Muscle of leg (tissue), 11 donors: ENCODE measurements around the gene IGDCC3. TPM values are rescaled to one million over a fixed set of nuclear protein-coding genes. Genes with fewer than 3 reads are reported as not detected.

Source experiments
- DNase-seq: peaks from one replicate; pipeline ENCODE4 v3.0.0; 2013
- H3K27ac ChIP-seq: one replicate; pipeline ENCODE4 v1.5.1; 2013; ENCODE audit warnings: mild to moderate bottlenecking, low read length, control low read depth
- H3K27me3 ChIP-seq: one replicate; pipeline ENCODE4 v1.6.1; 2013; ENCODE audit warnings: low read length; ENCODE audit not compliant: control insufficient read depth, insufficient read depth
- H3K36me3 ChIP-seq: one replicate; pipeline ENCODE4 v1.6.1; 2013; ENCODE audit warnings: low read length; ENCODE audit not compliant: control insufficient read depth, insufficient read depth
- H3K4me1 ChIP-seq: one replicate; pipeline ENCODE4 v1.6.1; 2013; ENCODE audit warnings: low read length; ENCODE audit not compliant: control insufficient read depth, insufficient read depth
- H3K4me3 ChIP-seq: one replicate; pipeline ENCODE4 v1.5.1; 2013; ENCODE audit warnings: low read length, control low read depth
- H3K9me3 ChIP-seq: replicated peaks from 2 replicates; pipeline ENCODE4 v1.6.1; 2013; ENCODE audit warnings: low read depth, low read length; ENCODE audit not compliant: control insufficient read depth
- WGBS: methylation state at CpG from one replicate; pipeline ENCODE4 v1.1.5; 2013; ENCODE audit warnings: missing lambda C conversion rate; ENCODE audit not compliant: insufficient coverage; 5-methylcytosine and 5-hydroxymethylcytosine counted together
- polyA plus RNA-seq, 8 donors: library from polyadenylated mRNA; unstranded; fragments of 120-200 nt; gene quantifications; one replicate each; pipeline versions ENCODE4 v1.2.1 to v1.2.3, GENCODE V29; 2013; ENCODE audit warnings: inconsistent platforms in 1 of 8, low replicate concordance in 1 of 8; ENCODE audit not compliant: insufficient read length in 8 of 8, insufficient read depth in 1 of 8
- total RNA-seq: library from RNA; stranded (reverse); fragments of 120-200 nt; gene quantifications from one replicate; pipeline ENCODE4 v1.2.4, GENCODE V29; 2013

Gene IGDCC3
- total and polyA plus RNA-seq, 9 donors = 1.8 to 3.6 (median 2.5) TPM

DNA sequence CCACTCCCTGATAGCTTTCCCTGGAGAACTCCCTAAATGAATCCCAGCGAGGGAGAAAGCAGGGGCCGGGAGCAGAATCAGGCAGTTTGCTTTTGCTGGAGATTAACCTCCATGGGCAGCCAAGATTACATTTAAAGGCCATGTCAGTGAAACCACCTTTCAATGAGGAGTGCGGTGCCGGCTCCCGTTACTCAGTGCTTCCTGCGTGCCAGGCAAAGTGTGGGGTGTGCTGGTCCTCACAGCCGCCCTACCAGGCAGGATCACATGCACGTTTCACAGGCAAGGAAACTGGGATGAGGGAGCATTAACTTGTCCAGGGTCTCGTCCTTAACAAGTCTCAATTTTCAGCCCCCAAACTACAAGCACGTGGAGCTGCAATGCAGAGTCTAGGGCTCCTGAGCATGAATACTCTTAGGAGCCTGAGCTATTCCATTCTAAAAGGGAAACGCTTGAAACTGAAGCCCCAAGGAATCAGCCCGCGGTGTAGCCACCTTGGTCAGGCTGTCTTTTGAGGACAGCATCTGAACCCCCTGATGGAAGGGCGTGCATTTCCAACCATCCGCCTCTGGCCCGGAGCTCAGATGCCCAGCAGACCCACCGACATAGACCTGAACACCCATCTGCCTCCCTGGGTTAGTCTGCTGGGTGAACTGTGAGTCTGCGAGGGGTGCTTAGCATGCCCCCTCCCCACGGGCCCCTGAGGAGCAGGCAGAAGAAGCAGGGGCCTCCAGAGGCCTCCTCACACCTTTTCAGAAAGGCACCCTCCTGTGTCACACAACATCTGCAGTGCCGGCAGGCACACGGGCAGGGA, 5.6 kb downstream of the IGDCC3 start:
- peaks cover 24% of the 10 kb centered on the region for H3K27me3 ChIP-seq
- no peaks in the 10 kb centered on the region for H3K9me3 ChIP-seq
- no peak for DNase-seq
- 59% methylated on average over 15 of the region's 21 CpGs for WGBS
- H3K36me3 ChIP-seq = peaks cover 11% of the 10 kb centered on the region
- H3K4me1 ChIP-seq = peaks cover 30% of the 10 kb centered on the region
- H3K4me3 ChIP-seq = no peak overlapping the region
- H3K27ac ChIP-seq = no peak overlapping the region

DNA sequence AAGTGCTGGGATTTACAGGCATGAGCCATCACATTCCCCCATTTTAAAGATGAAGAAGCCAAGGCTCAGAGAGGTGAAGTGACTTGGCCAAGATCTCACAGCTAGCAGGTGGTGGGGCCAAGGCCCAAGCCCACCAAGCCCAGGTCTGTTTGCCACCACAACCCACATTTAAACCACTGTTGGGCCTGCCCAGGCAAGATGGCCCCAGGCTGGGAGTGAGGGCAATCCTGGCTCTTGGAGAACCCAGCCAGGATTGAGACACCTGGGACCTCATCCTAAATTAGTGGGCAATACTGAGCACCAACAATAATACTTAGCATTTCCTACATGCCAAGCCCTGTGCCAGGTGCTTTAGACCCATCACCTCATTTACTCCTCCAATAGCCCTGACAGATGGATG, 6.9 kb downstream of the IGDCC3 start:
- no peak for DNase-seq
- Histone ChIP-seq H3K4me1 (peaks cover 19% of the 10 kb centered on the region), H3K36me3 (peaks cover 11% of the 10 kb centered on the region), H3K4me3 (no peak overlapping the region), H3K27ac (no peak overlapping the region), H3K27me3 (peaks cover 14% of the 10 kb centered on the region), H3K9me3 (no peaks in the 10 kb centered on the region)

DNA sequence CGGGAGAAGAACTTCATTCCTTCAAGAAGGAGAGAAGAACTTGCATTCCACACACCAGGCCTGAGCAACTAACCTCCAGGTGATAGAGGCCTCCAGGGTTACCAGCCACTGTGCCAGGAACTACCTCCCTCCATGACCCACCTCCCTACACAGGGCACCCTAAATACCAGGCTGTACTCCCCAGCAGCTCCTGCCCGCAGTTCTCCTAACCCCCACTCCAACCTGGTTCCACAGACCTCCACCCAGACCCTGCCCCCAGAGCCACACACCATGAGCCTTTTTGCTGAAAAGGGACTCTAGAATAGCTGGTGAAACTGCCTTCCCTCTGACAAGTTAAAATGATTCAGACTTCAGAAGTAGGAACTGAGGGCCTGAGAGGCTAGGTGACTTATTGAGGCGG, 8.2 kb downstream of the IGDCC3 start:
- Histone ChIP-seq H3K9me3 (no peaks in the 10 kb centered on the region), H3K27ac (no peak overlapping the region), H3K4me3 (no peak overlapping the region), H3K4me1 (peaks cover 24% of the 10 kb centered on the region), H3K27me3 (peaks cover 2% of the 10 kb centered on the region), H3K36me3 (peaks cover 6% of the 10 kb centered on the region)
- 89% methylated on average over 1 of the region's 3 CpGs for whole genome bisulfite sequencing
- no peak for DNase-seq

DNA sequence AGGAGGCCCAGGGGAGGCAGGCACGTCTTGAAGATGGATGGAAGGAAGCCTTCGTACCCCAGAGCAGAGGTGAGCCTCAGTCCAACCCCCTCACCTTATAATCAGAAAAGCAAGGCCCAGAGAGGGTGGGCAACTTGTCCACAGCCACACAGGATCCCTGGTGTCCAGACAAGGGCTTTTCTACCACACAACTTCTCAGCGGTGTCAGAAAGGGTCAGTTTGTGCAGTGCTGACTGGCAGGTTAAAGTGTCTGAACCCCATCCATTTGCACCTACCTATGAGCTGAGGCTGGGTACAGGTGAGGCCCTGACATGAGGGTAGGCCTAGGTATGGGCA, 8.6 kb downstream of the IGDCC3 start:
- no CpG with 5 or more reads among the region's 3 CpGs for WGBS
- Histone ChIP-seq H3K36me3 (peaks cover 6% of the 10 kb centered on the region), H3K27ac (no peak overlapping the region), H3K4me3 (no peak overlapping the region), H3K4me1 (peaks cover 24% of the 10 kb centered on the region), H3K9me3 (no peaks in the 10 kb centered on the region), H3K27me3 (peaks cover 2% of the 10 kb centered on the region)
- DNase-seq = no peak

DNA sequence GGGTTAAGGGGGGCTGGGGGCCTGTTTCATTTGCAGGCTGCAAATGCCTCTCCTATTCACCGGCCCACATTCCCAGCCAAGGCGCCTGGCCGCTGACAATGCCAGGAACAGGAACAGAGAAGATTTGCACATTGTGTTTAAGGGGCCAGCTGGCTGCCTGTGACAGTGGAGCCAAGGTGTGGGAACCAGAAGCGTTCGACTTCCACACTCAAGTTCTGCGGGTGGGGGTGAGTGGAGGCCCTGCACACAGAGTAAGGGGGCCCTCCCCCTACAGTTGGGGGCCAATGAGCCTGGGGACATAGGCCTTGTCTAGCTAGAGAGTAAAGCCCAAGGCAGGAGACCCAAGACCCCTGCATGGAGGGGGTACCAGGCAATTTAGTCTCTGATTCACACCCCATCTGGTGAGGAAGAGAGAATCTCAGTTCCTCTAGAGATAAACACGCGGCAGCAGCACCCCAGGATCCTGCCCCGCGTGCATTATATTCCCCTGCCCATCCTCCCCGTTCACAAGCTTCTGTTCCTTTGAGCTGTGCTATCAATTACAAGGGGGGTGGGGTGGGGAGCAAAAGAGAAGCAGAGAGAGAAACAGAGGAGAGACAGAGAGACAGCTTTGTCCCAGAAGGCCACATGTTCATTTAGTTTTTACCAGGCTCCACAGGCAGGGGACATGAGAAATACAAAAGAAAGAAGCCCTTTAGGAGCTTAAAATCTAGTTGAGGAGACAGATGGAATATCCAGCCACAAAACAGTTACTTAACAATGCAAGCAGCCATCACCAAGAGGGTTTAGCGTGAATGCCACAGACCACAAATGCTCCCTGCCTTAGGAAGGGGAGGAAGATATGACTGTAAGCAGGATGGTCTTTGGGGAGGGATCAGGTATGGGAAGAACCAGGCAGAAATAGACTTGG, 9.2 kb downstream of the IGDCC3 start:
- Histone ChIP-seq H3K4me1 (peaks cover 24% of the 10 kb centered on the region), H3K27me3 (peaks cover 2% of the 10 kb centered on the region), H3K9me3 (no peaks in the 10 kb centered on the region), H3K36me3 (peaks cover 5% of the 10 kb centered on the region), H3K4me3 (no peak overlapping the region), H3K27ac (peak overlapping the region; percentile 47)
- DNase-seq = peak; percentile 72
- 20% methylated on average over 1 of the region's 12 CpGs for WGBS

DNA sequence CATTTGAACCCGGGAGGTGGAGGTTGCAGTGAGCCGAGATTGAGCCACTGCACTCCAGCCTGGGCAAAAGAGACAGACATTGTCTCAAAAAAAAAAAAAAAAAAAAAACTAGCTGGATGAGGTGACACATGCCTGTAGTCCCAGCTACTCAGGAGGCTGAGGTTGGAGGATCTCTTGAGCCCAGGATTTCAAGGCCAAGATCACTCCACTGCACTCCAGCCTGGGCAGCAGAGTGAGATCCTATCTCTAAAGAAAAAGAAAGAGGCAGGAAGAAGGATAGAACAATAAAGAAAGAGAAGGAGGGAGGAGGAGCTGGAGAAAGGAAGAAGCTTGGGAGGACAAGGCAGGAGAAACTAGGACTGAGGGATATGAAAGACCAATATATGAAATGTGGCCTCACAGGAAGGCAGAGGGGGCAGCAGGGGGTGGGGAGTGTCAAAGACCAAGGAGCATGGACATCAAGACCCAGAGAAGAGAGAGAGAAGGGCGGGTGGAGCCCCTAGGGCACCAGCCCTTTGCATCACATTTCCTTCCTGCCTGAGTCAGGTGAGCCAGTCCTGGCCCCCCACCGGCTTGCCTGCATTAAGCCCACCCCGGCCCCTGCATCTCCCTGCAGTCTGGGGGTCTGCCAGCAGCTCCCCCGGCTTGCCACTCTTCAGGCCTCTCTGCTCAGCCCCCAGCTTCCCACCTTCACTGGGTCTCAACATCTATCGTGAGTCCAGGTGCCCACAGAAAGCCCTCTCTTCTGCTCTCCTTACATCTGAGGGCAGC, 11.5 kb downstream of the IGDCC3 start:
- no peak for DNase-seq
- no peak overlapping the region for H3K27ac ChIP-seq
- H3K9me3 ChIP-seq = no peaks in the 10 kb centered on the region
- peaks cover 20% of the 10 kb centered on the region for H3K4me1 ChIP-seq
- no peak overlapping the region for H3K4me3 ChIP-seq
- no peaks in the 10 kb centered on the region for H3K27me3 ChIP-seq
- no peaks in the 10 kb centered on the region for H3K36me3 ChIP-seq
- 62% methylated on average over 3 of the region's 7 CpGs for whole genome bisulfite sequencing

DNA sequence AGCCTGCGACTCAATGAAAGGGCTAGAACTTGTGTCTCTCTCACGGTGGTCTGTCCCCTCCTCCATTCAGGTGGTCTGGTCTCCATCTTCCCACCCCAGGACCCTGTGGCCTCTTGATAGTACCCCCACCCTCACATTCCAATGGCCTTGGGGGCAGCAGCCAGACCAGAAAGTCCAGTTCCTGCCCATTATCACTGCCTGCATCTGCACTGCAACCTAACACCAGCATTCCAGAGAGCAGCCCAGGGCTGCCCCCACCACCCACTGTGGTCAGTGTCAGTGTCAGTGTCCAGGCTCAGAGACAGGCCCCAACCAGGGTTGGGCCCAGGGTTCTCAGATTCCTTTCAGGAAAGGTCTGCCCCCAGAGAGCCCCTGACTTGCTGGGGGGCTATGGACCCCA, 12.6 kb downstream of the IGDCC3 start:
- WGBS = 17% methylated on average over 1 of the region's 2 CpGs
- H3K27me3 ChIP-seq = peaks cover 2% of the 10 kb centered on the region
- no peak for DNase-seq
- no peaks in the 10 kb centered on the region for H3K9me3 ChIP-seq
- no peaks in the 10 kb centered on the region for H3K36me3 ChIP-seq
- H3K27ac ChIP-seq = no peak overlapping the region
- H3K4me1 ChIP-seq = peaks cover 20% of the 10 kb centered on the region
- H3K4me3 ChIP-seq = no peak overlapping the region

DNA sequence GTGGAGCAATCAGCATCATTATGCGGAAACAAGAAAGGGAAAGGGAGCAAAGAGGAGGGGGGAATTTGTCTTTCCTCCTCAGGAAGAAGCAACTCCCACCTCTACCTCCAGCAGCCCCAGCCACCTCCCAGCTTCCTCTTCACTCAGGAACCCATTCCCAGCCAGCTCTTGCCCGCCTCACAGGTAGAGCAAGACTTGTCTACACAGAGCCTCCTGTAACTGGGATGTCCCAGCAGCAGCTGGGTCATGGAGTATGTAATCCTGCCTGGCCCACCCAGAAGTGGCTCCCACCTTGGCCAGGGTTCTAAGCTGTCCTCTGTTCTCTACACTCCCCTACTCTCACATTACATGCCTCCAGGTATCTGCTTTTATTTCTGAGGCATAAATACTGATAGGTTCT, 14.0 kb downstream of the IGDCC3 start:
- no CpG with 5 or more reads among the region's 2 CpGs for WGBS
- Histone ChIP-seq H3K4me1 (peaks cover 18% of the 10 kb centered on the region), H3K9me3 (no peaks in the 10 kb centered on the region), H3K36me3 (no peaks in the 10 kb centered on the region), H3K4me3 (no peak overlapping the region), H3K27ac (no peak overlapping the region), H3K27me3 (peaks cover 2% of the 10 kb centered on the region)
- DNase-seq = no peak

DNA sequence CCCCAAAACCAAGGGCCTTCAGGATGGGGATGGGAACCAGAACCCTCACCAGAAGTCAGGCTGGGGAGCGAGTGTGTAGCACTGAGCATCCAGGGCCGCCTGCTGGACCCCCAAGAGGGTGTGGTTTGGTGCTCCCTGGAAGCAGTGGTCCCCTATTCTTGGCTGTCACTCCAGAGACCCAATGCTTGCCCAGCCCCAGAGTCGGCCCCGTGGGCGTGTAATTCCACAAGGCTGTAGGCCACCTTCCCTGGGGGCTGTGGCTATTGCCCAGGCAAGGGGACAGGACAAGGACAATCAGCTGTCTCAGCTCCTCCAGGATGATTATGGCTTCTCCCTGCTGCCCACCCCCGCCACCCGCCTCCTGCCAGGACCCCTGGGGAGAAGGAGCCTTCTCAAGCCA, 14.5 kb downstream of the IGDCC3 start:
- H3K9me3 ChIP-seq = no peaks in the 10 kb centered on the region
- H3K36me3 ChIP-seq = no peaks in the 10 kb centered on the region
- H3K4me3 ChIP-seq = no peak overlapping the region
- no peak for DNase-seq
- peaks cover 2% of the 10 kb centered on the region for H3K27me3 ChIP-seq
- H3K27ac ChIP-seq = no peak overlapping the region
- 77% methylated on average over 7 of the region's 7 CpGs for WGBS
- H3K4me1 ChIP-seq = peaks cover 13% of the 10 kb centered on the region

DNA sequence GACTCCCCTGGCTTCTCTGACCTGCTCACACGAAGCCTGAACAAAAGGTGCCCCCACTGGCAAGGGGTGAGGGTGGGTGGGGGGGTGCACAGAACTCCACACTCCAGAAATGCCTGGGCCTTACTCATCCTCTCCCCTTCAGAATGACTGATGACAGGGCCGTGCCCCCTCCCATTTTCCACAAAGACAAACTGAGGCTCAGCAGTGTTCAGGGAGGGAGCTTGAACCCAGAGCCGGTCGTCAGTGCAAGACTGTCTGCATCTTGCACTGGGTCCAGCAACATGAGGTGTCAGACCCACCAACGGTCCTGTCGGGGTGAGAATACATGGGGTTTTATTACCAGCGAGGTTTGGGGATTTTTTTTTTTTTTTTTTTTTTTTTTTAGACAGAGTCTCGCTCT, 15.3 kb downstream of the IGDCC3 start:
- 90% methylated on average over 2 of the region's 8 CpGs for WGBS
- DNase-seq = no peak
- Histone ChIP-seq H3K4me1 (peaks cover 6% of the 10 kb centered on the region), H3K27me3 (peaks cover 2% of the 10 kb centered on the region), H3K27ac (no peak overlapping the region), H3K36me3 (no peaks in the 10 kb centered on the region), H3K9me3 (no peaks in the 10 kb centered on the region), H3K4me3 (no peak overlapping the region)
